ENCODE data around the gene NDUFC1. TPM values are rescaled to one million over a fixed set of nuclear protein-coding genes. Genes with fewer than 3 reads are reported as not detected.
"Not testable (repeated sequence)": the region's sequence is repeated elsewhere in the genome, so short reads cannot be mapped to it uniquely, and the experiment has no call there.

Gene NDUFC1
- polyA plus RNA-seq, 1 experiment: 54.2 TPM

DNA sequence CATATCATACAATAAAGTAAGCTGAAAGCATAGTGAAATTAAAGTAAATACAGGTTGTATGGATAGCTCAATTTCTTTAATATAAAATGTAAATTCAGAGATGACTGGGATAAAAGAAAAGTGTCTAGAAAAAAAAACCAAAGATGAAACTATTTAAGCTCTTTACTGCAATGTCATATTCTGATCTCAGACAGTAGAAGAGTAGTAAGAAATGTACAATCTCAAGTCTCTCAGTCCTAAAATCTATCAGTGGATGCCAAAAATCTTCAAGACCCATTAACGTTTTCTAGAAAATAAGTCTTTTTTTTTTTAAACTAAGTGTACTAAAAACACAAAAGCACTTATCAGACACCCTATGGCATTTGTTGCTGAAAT lies 36.1 kb downstream of the NDUFC1 start:
- CTCF ChIA-PET: interaction anchor here (0.8 to 1.4 kb wide), 6 partner anchors 9 to 39 kb away, joined by 3 to 4 read pairs (median 3); partner anchors contain the start of genes MGARP and NAA15
- Histone ChIP-seq H3K4me3 (ENCODE audit: low read depth, low read length) (peak overlapping the region; percentile 2; the same call in 1 of the 2 replicates), H3K36me3 (ENCODE audit: control insufficient read depth, insufficient read depth, low read length) (no peaks in the 10 kb centered on the region), H3K27me3 (ENCODE audit: control insufficient read depth, insufficient read depth, low read length) (no peaks in the 10 kb centered on the region)
- POLR2A ChIA-PET: interaction anchor here (0.6 kb wide), 1 partner anchor 38 kb away, joined by 3 read pairs; no protein-coding TSS in a partner anchor
- TF ChIP-seq, protein P1, sequence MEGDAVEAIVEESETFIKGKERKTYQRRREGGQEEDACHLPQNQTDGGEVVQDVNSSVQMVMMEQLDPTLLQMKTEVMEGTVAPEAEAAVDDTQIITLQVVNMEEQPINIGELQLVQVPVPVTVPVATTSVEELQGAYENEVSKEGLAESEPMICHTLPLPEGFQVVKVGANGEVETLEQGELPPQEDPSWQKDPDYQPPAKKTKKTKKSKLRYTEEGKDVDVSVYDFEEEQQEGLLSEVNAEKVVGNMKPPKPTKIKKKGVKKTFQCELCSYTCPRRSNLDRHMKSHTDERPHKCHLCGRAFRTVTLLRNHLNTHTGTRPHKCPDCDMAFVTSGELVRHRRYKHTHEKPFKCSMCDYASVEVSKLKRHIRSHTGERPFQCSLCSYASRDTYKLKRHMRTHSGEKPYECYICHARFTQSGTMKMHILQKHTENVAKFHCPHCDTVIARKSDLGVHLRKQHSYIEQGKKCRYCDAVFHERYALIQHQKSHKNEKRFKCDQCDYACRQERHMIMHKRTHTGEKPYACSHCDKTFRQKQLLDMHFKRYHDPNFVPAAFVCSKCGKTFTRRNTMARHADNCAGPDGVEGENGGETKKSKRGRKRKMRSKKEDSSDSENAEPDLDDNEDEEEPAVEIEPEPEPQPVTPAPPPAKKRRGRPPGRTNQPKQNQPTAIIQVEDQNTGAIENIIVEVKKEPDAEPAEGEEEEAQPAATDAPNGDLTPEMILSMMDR (IDR thresholded peaks at IDR 0.05; ENCODE audit: insufficient read depth, low read depth, low read length): no peak
- no peak for DNase-seq (ENCODE audit: low read depth)

DNA sequence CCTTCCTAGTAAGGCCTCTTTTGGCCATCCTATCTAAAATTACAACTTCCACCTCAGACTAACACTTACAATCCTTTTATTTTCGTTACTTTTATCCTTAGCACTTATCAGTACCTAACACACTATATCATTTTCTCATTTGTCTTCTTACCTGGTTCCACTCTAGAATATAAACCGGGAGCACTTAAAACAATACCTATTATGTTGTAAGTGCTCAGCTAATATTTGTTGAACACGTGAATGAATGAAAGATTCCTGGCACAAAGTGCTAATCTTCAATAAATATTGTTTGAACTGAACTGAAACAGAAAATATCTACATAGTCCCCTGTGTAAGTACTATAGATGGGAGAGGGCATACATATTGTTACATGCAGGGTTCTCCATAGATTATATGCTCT lies 36.6 kb downstream of the NDUFC1 start:
- no peak overlapping the region for H3K4me3 ChIP-seq (ENCODE audit: low read depth, low read length)
- CTCF ChIA-PET: interaction anchor here (0.6 to 1.4 kb wide), 3 partner anchors 16 to 30 kb away, joined by 3 to 6 read pairs (median 4); no protein-coding TSS in a partner anchor
- H3K27me3 ChIP-seq (ENCODE audit: control insufficient read depth, insufficient read depth, low read length): no peaks in the 10 kb centered on the region
- no peak for DNase-seq (ENCODE audit: low read depth)
- no peaks in the 10 kb centered on the region for H3K36me3 ChIP-seq (ENCODE audit: control insufficient read depth, insufficient read depth, low read length)
- TF ChIP-seq, protein P1 (IDR thresholded peaks at IDR 0.05; ENCODE audit: insufficient read depth, low read depth, low read length): no peak
- POLR2A ChIA-PET: no interaction called here

DNA sequence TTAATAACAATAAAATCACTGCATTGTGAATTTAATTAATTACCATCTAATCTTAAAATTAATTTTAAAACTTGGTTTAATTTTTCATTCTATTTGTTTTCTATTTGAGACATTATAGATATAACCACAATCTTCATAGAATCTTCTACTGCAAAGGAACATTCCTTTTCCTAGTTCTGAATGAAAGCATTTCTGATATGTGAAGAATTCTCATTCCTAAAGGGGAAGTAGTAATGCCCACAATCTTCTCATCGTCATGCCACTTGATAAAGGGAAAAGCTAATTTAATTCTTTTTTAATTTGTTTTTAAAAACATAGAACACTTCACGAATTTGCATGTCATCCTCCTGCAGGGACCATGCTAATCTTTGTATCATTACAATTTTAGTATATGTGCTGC lies 45.9 kb downstream of the NDUFC1 start:
- CTCF ChIA-PET: interaction anchor here (0.8 to 1.1 kb wide), 3 partner anchors 20 to 29 kb away, joined by 3 to 4 read pairs (median 3); no protein-coding TSS in a partner anchor
- Histone ChIP-seq H3K36me3 (ENCODE audit: control insufficient read depth, insufficient read depth, low read length) (no peaks in the 10 kb centered on the region), H3K4me3 (ENCODE audit: low read depth, low read length) (no peak overlapping the region), H3K27me3 (ENCODE audit: control insufficient read depth, insufficient read depth, low read length) (no peaks in the 10 kb centered on the region)
- POLR2A ChIA-PET: interaction anchor here (0.7 kb wide), 2 partner anchors 13 to 62 kb away, joined by 3 to 4 read pairs; no protein-coding TSS in a partner anchor
- TF ChIP-seq, protein P1 (IDR thresholded peaks at IDR 0.05; ENCODE audit: insufficient read depth, low read depth, low read length): no peak
- DNase-seq (ENCODE audit: low read depth): no peak

DNA sequence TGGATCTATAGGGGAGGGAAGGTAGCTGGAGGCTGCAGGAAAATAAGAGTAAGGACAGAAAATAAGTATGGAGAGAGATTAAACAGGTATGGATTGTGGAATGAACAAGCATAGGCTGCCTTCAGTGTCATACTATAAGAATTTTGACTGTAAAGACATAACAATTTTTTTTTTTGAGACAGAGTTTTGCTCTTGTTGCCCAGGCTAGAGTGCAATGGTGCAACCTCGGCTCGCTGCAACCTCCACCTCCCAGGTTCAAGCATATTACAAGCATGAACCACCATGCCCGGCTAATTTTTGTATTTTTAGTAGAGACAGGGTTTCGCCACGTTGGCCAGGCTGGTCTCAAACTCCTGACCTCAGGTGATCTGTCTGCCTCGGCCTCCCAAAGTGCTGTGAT lies 46.7 kb downstream of the NDUFC1 start:
- not testable (repeated sequence) for DNase-seq (ENCODE audit: low read depth); H3K27me3 ChIP-seq (ENCODE audit: control insufficient read depth, insufficient read depth, low read length); H3K36me3 ChIP-seq (ENCODE audit: control insufficient read depth, insufficient read depth, low read length); H3K4me3 ChIP-seq (ENCODE audit: low read depth, low read length)
- ChIA-PET CTCF (interaction anchor here (0.7 to 1.0 kb wide), 2 partner anchors 26 to 61 kb away, joined by 3 read pairs; no protein-coding TSS in a partner anchor), POLR2A (interaction anchor here (0.7 kb wide), 1 partner anchor 12 kb away, joined by 4 read pairs; no protein-coding TSS in a partner anchor)

DNA sequence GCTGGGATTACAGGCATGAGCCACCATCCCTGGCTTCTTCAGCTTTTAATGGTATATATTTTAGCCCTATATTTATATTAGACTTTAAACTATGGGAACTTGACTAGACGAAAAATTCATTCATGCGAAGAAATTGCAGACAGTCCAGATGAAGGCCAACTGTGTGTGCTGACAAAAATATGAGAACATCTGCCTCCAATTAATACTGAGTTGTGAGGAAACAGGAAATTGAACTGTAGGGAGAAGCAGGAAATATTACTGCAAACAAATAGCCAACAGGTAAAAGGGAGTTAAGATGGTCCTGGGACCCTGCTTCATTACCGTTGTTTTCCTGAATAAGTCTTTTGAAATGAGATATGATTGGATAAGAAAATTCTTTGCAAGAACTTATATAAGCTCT lies 48.6 kb downstream of the NDUFC1 start:
- POLR2A ChIA-PET: no interaction called here

More for the DNA sequence above, 48.6 kb downstream of the NDUFC1 start:
- TF ChIP-seq, protein P1 (IDR thresholded peaks at IDR 0.05; ENCODE audit: insufficient read depth, low read depth, low read length): no peak
- H3K36me3 ChIP-seq (ENCODE audit: control insufficient read depth, insufficient read depth, low read length): no peaks in the 10 kb centered on the region
- no peak overlapping the region for H3K4me3 ChIP-seq (ENCODE audit: low read depth, low read length)
- no peaks in the 10 kb centered on the region for H3K27me3 ChIP-seq (ENCODE audit: control insufficient read depth, insufficient read depth, low read length)
- peak; percentile 37 for DNase-seq (ENCODE audit: low read depth)
- CTCF ChIA-PET: interaction anchor here (0.9 to 2.0 kb wide), 3 partner anchors 10 to 224 kb away, joined by 3 to 9 read pairs (median 3); no protein-coding TSS in a partner anchor
